Measurements from ENCODE around the gene ZNF609. TPM values are rescaled to one million over a fixed set of nuclear protein-coding genes. Genes with fewer than 3 reads are reported as not detected.
A peak's percentile ranks its signal among the peaks of the same experiment; 100 is the strongest.
"Not testable (repeated sequence)": the region's sequence is repeated elsewhere in the genome, so short reads cannot be mapped to it uniquely, and the experiment has no call there.

The ZNF609 gene
- total RNA-seq, 1 donor from 2014 or later = 48.2 TPM

- ATAC-seq (no peak), DNase-seq (ENCODE audit: low spot score) (no peak)
- intact Hi-C loops (cut with DNase I) = no loop called here
Observed at GRCh38 chr15:64490598-64491259, 30.4 kb downstream of the ZNF609 start.

GRCh38 chr15:64493641-64494040 is 33.3 kb downstream of the ZNF609 start:
- intact Hi-C loops (cut with DNase I) = no loop called here
- no peak for DNase-seq (ENCODE audit: low spot score)
- ATAC-seq = no peak

GRCh38 chr15:64495968-64496367 is 35.6 kb downstream of the ZNF609 start:
- intact Hi-C loops (cut with DNase I); ATAC-seq; DNase-seq (ENCODE audit: low spot score): not testable (repeated sequence)

- intact Hi-C loops (cut with DNase I) = no loop called here
- DNase-seq (ENCODE audit: low spot score) = no peak
Observed at GRCh38 chr15:64500695-64501395, 40.5 kb downstream of the ZNF609 start.

GRCh38 chr15:64501396-64501715 is 41.0 kb downstream of the ZNF609 start:
- ATAC-seq (no peak), DNase-seq (ENCODE audit: low spot score) (no peak)
- intact Hi-C loops (cut with DNase I) = no loop called here

More at GRCh38 chr15:64500695-64501395, 40.5 kb downstream of the ZNF609 start:
- no peak for ATAC-seq

GRCh38 chr15:64502151-64502550 is 41.8 kb downstream of the ZNF609 start:
- no peak for ATAC-seq
- intact Hi-C loops (cut with DNase I) = no loop called here

GRCh38 chr15:64502551-64502950 is 42.2 kb downstream of the ZNF609 start:
- DNase-seq (ENCODE audit: low spot score) = no peak
- intact Hi-C loops (cut with DNase I) = no loop called here
- ATAC-seq = no peak

More at GRCh38 chr15:64502151-64502550, 41.8 kb downstream of the ZNF609 start:
- no peak for DNase-seq (ENCODE audit: low spot score)

- ATAC-seq (peak; percentile 41), DNase-seq (ENCODE audit: low spot score) (no peak)
- intact Hi-C loops (cut with DNase I) = no loop called here
Observed at GRCh38 chr15:64503197-64503596, 42.8 kb downstream of the ZNF609 start.

GRCh38 chr15:64503640-64504039 is 43.3 kb downstream of the ZNF609 start:
- no peak for DNase-seq (ENCODE audit: low spot score)
- no peak for ATAC-seq
- intact Hi-C loops (cut with DNase I) = no loop called here

- ATAC-seq (peak; percentile 95), DNase-seq (ENCODE audit: low spot score) (peak; percentile 68)
- intact Hi-C loops (cut with DNase I) = no loop called here
Observed at GRCh38 chr15:64507293-64507802, 47.0 kb downstream of the ZNF609 start.

- no peak for DNase-seq (ENCODE audit: low spot score)
- ATAC-seq = no peak
- intact Hi-C loops (cut with DNase I) = no loop called here
Observed at GRCh38 chr15:64507845-64508244, 47.5 kb downstream of the ZNF609 start.

GRCh38 chr15:64513823-64514222 is 53.4 kb downstream of the ZNF609 start:
- no peak for ATAC-seq

GRCh38 chr15:64515196-64515595 is 54.8 kb downstream of the ZNF609 start:
- intact Hi-C loops (cut with DNase I) = no loop called here
- DNase-seq (ENCODE audit: low spot score) (no peak), ATAC-seq (no peak)

More at GRCh38 chr15:64513823-64514222, 53.4 kb downstream of the ZNF609 start:
- no peak for DNase-seq (ENCODE audit: low spot score)
- intact Hi-C loops (cut with DNase I) = no loop called here

- DNase-seq (ENCODE audit: low spot score) = no peak
Observed at GRCh38 chr15:64515825-64516224, 55.4 kb downstream of the ZNF609 start.

GRCh38 chr15:64519897-64520296 is 59.5 kb downstream of the ZNF609 start:
- ATAC-seq (no peak), DNase-seq (ENCODE audit: low spot score) (no peak)
- intact Hi-C loops (cut with DNase I) = no loop called here

More at GRCh38 chr15:64515825-64516224, 55.4 kb downstream of the ZNF609 start:
- ATAC-seq = no peak
- intact Hi-C loops (cut with DNase I) = no loop called here

GRCh38 chr15:64521201-64521600 is 60.8 kb downstream of the ZNF609 start:
- ATAC-seq (peak; percentile 64), DNase-seq (ENCODE audit: low spot score) (no peak)
- intact Hi-C loops (cut with DNase I) = no loop called here

- ATAC-seq (peak; percentile 82), DNase-seq (ENCODE audit: low spot score) (no peak)
- intact Hi-C loops (cut with DNase I) = no loop called here
Observed at GRCh38 chr15:64521726-64522164, 61.4 kb downstream of the ZNF609 start.

- intact Hi-C loops (cut with DNase I) = no loop called here
- ATAC-seq (no peak), DNase-seq (ENCODE audit: low spot score) (no peak)
Observed at GRCh38 chr15:64522226-64522823, 61.9 kb downstream of the ZNF609 start.

GRCh38 chr15:64523240-64523639 is 62.9 kb downstream of the ZNF609 start:
- no peak for DNase-seq (ENCODE audit: low spot score)
- no peak for ATAC-seq
- intact Hi-C loops (cut with DNase I) = no loop called here

- ATAC-seq (no peak), DNase-seq (ENCODE audit: low spot score) (no peak)
- intact Hi-C loops (cut with DNase I) = no loop called here
Observed at GRCh38 chr15:64524778-64525177, 64.4 kb downstream of the ZNF609 start.

Data from sciatic nerve (tissue), 2 donors.